ENCODE measurements around the gene TBC1D10A.

GRCh38 chr22:30357650-30358215 lies 31.0 kb upstream of the TBC1D10A start:
- TF ChIP-seq CTCF (IDR thresholded peaks at IDR 0.05; ENCODE audit: poor library complexity) (no peak), EZH2phosphoT487 (IDR thresholded peaks at IDR 0.05; ENCODE audit: low read depth, severe bottlenecking, unreplicated experiment) (no peak)
